T-helper 1 cell treated with Interleukin-12 subunit alpha and Interleukin-12 subunit beta and Interleukin-4 antibody, amounts not matched to agents 30 μg/mL and 1 μg/mL, for 36 hours (primary cell): Measurements from ENCODE around the gene BBS9.
"Not testable (repeated sequence)": the region's sequence is repeated elsewhere in the genome, so short reads cannot be mapped to it uniquely, and the experiment has no call there.

Experiments
- H3K27ac Mint-ChIP-seq: one replicate; pipeline ENCODE4 v1.8.0; 2021; ENCODE audit warnings: mild to moderate bottlenecking, mixed read lengths
- H3K27me3 Mint-ChIP-seq: one replicate; pipeline ENCODE4 v1.8.0; 2021; ENCODE audit warnings: low read depth, mixed read lengths
- H3K36me3 Mint-ChIP-seq: one replicate; pipeline ENCODE4 v1.8.0; 2021; ENCODE audit warnings: low read depth, mixed read lengths
- H3K4me1 Mint-ChIP-seq: one replicate; pipeline ENCODE4 v1.8.0; 2021; ENCODE audit warnings: low read depth, mixed read lengths
- H3K4me3 Mint-ChIP-seq: one replicate; pipeline ENCODE4 v1.8.0; 2021; ENCODE audit warnings: mild to moderate bottlenecking, moderate library complexity, mixed read lengths
- H3K9me3 Mint-ChIP-seq: one replicate; pipeline ENCODE4 v1.8.0; 2021; ENCODE audit warnings: mixed read lengths

The BBS9 gene

DNA sequence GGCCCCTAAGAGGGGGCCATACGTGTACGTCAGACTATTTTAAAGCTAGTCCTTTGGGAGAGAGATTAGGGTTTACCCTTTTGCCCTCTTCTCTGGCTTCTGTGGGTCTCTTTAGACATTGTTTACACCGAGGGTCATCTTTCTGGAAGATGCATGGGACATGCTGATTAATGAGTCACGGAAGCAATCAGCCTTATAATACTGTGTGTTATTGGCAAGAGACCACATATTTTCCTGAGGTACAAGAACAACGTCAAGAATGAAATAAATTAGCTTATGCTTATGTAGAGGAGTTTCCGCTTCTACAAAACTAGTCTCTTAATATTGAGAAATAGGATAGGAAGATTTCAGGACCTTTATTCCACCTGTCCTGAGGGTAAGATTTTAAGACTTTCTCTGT, 327.7 kb downstream of the BBS9 start:
- Mint-ChIP-seq H3K9me3 (peaks cover 3% of the 10 kb centered on the region), H3K4me1 (no peaks in the 10 kb centered on the region), H3K4me3 (no peak overlapping the region), H3K27me3 (no peaks in the 10 kb centered on the region), H3K36me3 (no peaks in the 10 kb centered on the region), H3K27ac (no peak overlapping the region)

DNA sequence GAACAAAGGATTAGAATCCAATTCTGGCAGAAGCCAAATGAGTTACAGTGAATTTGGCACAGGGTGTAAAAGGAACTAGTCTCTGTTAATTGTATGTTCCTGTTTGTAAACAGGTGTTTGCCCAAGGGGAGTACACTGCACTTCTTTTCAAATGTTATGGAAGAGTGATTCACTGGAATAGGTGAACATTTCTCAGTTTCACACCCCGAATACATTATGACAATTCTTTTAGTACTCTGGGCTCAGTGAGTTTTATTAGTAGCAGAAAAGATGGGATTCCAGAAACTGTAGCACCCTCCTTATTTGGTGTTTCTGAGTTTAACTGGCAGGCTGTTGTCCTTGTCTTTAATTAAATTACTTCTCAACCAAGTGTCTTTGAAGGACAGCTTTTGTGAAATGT, 329.2 kb downstream of the BBS9 start:
- H3K27ac Mint-ChIP-seq = no peak overlapping the region
- no peaks in the 10 kb centered on the region for H3K4me1 Mint-ChIP-seq
- no peaks in the 10 kb centered on the region for H3K9me3 Mint-ChIP-seq
- no peak overlapping the region for H3K4me3 Mint-ChIP-seq
- H3K36me3 Mint-ChIP-seq = no peaks in the 10 kb centered on the region
- no peaks in the 10 kb centered on the region for H3K27me3 Mint-ChIP-seq

- Mint-ChIP-seq H3K27me3 (no peaks in the 10 kb centered on the region), H3K27ac (no peak overlapping the region), H3K36me3 (no peaks in the 10 kb centered on the region), H3K4me3 (no peak overlapping the region), H3K4me1 (no peaks in the 10 kb centered on the region), H3K9me3 (no peaks in the 10 kb centered on the region)
Observed at GRCh38 chr7:33459340-33459751, 330.0 kb downstream of the BBS9 start.

DNA sequence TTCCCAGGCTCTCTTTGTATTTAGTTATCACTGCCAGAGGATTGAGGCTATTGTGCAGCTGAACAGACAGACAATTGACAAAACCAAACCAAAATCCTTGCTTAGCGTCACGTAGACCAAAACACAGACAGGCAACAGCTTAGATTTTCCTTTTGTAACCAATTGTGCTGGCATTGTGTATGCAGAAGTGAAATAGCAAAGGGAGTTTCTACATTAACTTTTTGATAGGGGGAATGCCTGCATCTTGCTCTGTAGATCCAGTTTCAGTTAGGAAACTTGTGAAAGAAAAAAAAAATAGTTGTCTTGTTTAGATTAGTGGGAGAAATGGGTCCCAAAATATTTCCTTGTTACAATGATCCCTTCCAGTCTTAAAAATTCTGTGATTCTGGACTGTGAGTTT, 333.8 kb downstream of the BBS9 start:
- Mint-ChIP-seq H3K4me3 (no peak overlapping the region), H3K27me3 (no peaks in the 10 kb centered on the region), H3K9me3 (no peaks in the 10 kb centered on the region), H3K27ac (no peak overlapping the region), H3K36me3 (no peaks in the 10 kb centered on the region), H3K4me1 (no peaks in the 10 kb centered on the region)

DNA sequence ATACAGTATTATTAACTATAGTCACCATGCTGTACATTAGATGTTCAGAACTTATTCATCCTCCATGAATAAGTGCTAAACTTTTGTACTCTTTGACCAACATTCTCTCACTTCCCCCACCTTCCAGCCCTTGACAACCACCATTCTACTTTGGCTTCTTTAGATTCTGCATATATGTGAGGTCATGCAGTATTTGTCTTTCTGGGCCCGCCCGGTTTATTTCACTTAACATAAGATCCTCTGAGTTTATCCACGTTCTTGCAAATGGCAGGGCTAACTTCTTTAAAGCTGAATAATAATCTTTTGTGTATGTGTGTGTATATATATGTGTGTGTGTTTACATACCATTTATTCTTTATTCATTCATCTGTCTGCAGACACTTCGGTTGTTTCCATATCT, 336.8 kb downstream of the BBS9 start:
- H3K4me3 Mint-ChIP-seq = no peak overlapping the region
- H3K4me1 Mint-ChIP-seq = no peaks in the 10 kb centered on the region
- H3K27me3 Mint-ChIP-seq = no peaks in the 10 kb centered on the region
- H3K27ac Mint-ChIP-seq = no peak overlapping the region
- no peaks in the 10 kb centered on the region for H3K36me3 Mint-ChIP-seq
- no peaks in the 10 kb centered on the region for H3K9me3 Mint-ChIP-seq

DNA sequence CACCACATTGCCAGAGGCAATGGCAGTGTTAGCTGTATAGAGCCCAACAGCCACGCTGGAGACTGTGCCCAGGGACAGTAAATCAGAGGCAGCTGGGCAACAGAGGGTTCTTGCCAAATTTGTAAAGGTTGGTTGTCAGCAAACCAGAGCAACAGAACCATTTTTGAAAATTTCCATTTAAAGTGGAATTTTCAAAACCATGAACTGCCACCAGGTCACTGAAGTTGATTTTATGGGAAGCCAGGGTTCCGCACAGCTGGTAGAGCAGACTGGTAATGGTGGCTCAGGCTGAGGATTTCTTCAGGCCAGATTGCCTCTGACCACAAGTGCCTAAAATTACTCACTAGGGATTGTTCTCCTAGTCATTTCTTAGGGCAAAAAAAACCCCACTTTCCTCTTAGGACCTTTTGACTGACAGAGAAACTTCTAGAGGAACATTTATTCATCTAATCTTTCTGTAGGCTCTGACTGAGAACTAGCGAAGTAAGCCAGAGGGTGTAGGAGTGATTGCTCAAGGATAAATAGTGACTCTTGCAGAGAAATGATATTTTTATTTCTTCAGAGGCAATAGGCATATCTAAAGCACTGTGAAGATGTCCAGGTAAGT, 342.4 kb downstream of the BBS9 start:
- Mint-ChIP-seq H3K4me1 (no peaks in the 10 kb centered on the region), H3K27ac (no peak overlapping the region), H3K4me3 (no peak overlapping the region), H3K27me3 (no peaks in the 10 kb centered on the region), H3K36me3 (no peaks in the 10 kb centered on the region), H3K9me3 (no peaks in the 10 kb centered on the region)

GRCh38 chr7:33472348-33473025, 343.1 kb downstream of the BBS9 start:
- H3K27me3 Mint-ChIP-seq = no peaks in the 10 kb centered on the region
- H3K4me3 Mint-ChIP-seq = no peak overlapping the region
- no peaks in the 10 kb centered on the region for H3K4me1 Mint-ChIP-seq
- no peaks in the 10 kb centered on the region for H3K36me3 Mint-ChIP-seq
- H3K9me3 Mint-ChIP-seq = no peaks in the 10 kb centered on the region
- no peak overlapping the region for H3K27ac Mint-ChIP-seq

GRCh38 chr7:33477719-33478480, 348.5 kb downstream of the BBS9 start:
- H3K36me3 Mint-ChIP-seq = no peaks in the 10 kb centered on the region
- no peak overlapping the region for H3K4me3 Mint-ChIP-seq
- H3K27ac Mint-ChIP-seq = no peak overlapping the region
- H3K9me3 Mint-ChIP-seq = no peaks in the 10 kb centered on the region
- no peaks in the 10 kb centered on the region for H3K4me1 Mint-ChIP-seq
- H3K27me3 Mint-ChIP-seq = no peaks in the 10 kb centered on the region

DNA sequence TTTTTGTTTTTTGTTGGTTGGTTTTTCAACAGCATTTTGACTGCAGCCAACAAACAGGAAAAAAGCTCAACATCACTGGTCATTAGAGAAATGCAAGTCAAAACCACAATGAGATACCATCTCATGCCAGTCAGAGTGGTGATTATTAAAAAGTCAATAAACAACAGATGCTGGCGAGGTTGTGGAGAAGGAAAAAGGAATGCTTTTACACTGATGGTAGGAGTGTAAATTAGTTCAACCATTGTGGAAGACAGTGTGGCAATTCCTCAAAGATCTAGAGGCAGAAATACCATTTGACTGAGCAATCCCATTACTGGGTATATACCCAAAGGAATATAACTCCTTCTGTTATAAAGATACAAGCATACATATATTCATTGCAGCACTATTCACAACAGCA, 355.1 kb downstream of the BBS9 start:
- H3K36me3 Mint-ChIP-seq, H3K27ac Mint-ChIP-seq, H3K27me3 Mint-ChIP-seq, H3K9me3 Mint-ChIP-seq, H3K4me3 Mint-ChIP-seq, H3K4me1 Mint-ChIP-seq: not testable (repeated sequence)

DNA sequence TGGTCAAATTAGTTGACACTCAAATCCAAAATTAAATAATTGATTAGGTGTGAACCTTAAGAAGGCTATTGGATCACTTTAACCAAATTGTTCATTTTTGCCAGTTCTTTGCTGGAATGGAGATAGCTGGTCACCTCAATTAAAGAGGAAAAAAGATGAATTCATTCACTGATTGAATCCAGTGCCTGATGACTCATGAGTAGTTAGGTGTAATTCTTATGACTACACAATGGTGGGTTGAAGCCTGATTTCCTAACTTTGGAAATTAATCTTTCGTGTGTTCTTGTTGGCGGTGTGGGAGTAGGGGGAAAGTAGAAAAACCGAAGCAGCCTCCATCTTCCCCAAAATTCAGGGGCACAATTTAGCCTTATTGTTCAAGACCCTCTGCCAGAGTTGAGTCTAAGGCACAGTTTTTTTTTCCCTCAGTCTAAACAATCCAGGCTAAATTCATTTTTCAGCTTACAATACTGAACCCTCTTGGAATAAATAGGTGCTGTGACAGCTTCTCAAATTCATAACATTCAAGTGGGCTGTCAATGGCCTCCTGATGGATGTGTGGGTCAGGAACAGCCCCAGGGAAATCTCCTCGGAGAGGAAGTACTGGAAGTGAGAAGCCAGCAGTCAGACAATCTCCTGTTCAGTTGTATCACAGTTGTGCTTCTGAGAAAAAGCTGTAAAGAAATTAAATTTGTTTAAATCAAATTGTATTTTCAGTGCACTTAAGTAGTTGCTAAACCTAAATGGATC, 356.6 kb downstream of the BBS9 start:
- Mint-ChIP-seq H3K36me3 (no peaks in the 10 kb centered on the region), H3K9me3 (no peaks in the 10 kb centered on the region), H3K27ac (no peak overlapping the region), H3K27me3 (no peaks in the 10 kb centered on the region), H3K4me1 (no peaks in the 10 kb centered on the region), H3K4me3 (no peak overlapping the region)

DNA sequence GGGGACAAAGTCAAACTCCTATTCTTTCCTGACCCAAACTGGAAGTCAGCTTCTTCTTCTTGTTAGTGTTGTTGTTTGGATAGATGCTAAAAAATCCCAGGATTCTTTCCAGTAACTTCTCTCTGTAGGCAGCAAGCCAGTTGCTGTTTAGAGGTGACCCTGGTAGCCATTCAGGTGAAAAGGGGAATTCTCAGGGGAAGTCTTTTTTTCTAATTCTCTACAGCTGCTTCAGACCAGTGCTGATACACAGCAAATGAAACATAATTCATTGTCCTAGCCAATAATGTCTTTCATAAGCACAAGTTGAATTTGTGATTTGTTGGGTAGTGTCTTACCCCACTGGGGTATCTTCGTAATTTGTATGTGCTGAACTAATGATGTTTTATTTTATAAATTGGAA, 357.3 kb downstream of the BBS9 start:
- Mint-ChIP-seq H3K4me3 (no peak overlapping the region), H3K4me1 (no peaks in the 10 kb centered on the region), H3K36me3 (no peaks in the 10 kb centered on the region), H3K9me3 (no peaks in the 10 kb centered on the region), H3K27ac (no peak overlapping the region), H3K27me3 (no peaks in the 10 kb centered on the region)

- no peak overlapping the region for H3K27ac Mint-ChIP-seq
- no peaks in the 10 kb centered on the region for H3K36me3 Mint-ChIP-seq
- H3K4me1 Mint-ChIP-seq = no peaks in the 10 kb centered on the region
- H3K4me3 Mint-ChIP-seq = no peak overlapping the region
- no peaks in the 10 kb centered on the region for H3K27me3 Mint-ChIP-seq
- no peaks in the 10 kb centered on the region for H3K9me3 Mint-ChIP-seq
Observed at GRCh38 chr7:33487998-33488682, 358.8 kb downstream of the BBS9 start.

- Mint-ChIP-seq H3K27me3 (no peaks in the 10 kb centered on the region), H3K27ac (no peak overlapping the region), H3K36me3 (no peaks in the 10 kb centered on the region), H3K4me3 (no peak overlapping the region), H3K9me3 (no peaks in the 10 kb centered on the region), H3K4me1 (no peaks in the 10 kb centered on the region)
Observed at GRCh38 chr7:33494474-33494873, 365.1 kb downstream of the BBS9 start.

DNA sequence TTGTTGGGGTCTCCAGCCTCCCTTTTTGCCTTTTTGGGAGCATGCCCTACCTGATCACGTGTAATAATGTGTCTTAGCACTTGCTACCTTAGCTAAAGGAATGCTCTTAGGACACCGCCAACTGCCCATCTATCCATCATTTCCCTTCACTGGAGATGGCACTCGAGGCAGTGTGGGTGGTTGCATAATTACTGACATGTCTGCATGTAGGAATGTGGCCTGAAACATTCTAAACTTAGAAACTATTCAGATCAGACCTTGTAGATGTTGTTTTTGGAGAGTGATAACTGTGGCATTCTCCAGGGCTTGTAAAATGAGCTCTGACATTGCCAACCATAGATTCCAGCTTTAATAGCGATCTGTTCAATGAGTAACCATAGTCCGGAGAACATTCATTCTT, 365.8 kb downstream of the BBS9 start:
- H3K27ac Mint-ChIP-seq = no peak overlapping the region
- no peaks in the 10 kb centered on the region for H3K4me1 Mint-ChIP-seq
- H3K27me3 Mint-ChIP-seq = no peaks in the 10 kb centered on the region
- H3K9me3 Mint-ChIP-seq = no peaks in the 10 kb centered on the region
- H3K36me3 Mint-ChIP-seq = no peaks in the 10 kb centered on the region
- no peak overlapping the region for H3K4me3 Mint-ChIP-seq
